ENCODE measurements around the gene MIER1. TPM values are rescaled to one million over a fixed set of nuclear protein-coding genes. Genes with fewer than 3 reads are reported as not detected.
A peak's percentile ranks its signal among the peaks of the same experiment; 100 is the strongest.

MIER1 gene
- polyA plus RNA-seq, 3 donors: 14.0 to 28.0 (median 21.9) TPM

DNA sequence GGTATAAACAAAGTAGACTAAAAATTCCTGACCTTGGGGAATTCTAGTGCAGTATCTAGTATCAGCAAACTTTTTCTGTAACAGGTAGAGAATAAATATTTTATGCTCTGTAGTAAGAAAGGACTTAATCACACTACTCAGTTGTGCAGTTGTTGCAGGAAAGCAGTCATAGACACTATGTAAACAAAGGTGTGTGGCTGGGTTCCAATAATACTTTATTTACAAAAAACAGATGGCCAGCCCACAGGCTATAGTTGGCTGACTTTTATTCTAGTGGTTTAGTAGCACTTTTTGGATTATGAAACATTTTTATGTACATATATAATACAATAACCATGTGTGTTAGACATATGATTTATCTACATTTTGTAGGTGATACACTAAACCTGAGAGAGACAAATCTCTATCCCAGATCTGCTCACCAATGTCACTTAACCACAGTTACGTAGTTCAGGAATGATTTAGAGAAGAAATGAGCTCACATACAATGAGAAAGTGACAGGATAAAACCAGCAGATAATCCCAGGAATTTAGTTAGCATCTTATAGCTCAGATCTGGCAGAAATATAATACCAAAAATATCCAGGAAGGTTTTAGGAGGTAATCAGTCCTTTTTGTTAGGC, 56.1 kb downstream of the MIER1 start:
- TF ChIP-seq, protein P1, sequence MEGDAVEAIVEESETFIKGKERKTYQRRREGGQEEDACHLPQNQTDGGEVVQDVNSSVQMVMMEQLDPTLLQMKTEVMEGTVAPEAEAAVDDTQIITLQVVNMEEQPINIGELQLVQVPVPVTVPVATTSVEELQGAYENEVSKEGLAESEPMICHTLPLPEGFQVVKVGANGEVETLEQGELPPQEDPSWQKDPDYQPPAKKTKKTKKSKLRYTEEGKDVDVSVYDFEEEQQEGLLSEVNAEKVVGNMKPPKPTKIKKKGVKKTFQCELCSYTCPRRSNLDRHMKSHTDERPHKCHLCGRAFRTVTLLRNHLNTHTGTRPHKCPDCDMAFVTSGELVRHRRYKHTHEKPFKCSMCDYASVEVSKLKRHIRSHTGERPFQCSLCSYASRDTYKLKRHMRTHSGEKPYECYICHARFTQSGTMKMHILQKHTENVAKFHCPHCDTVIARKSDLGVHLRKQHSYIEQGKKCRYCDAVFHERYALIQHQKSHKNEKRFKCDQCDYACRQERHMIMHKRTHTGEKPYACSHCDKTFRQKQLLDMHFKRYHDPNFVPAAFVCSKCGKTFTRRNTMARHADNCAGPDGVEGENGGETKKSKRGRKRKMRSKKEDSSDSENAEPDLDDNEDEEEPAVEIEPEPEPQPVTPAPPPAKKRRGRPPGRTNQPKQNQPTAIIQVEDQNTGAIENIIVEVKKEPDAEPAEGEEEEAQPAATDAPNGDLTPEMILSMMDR (IDR thresholded peaks at IDR 0.05): no peak
- Histone ChIP-seq H3K4me1 (ENCODE audit: control insufficient read depth in 1 of 2, insufficient read depth in 2 of 2, low read length in 2 of 2) (peaks cover 0 to 4% of the 10 kb centered on the region in 2 donors), H3K9ac (ENCODE audit: insufficient read depth, low read length, poor library complexity, severe bottlenecking) (no peak overlapping the region), H4K20me1 (ENCODE audit: insufficient read depth, low read length) (peaks cover 17% of the 10 kb centered on the region), H2AFZ (ENCODE audit: insufficient read depth, low read depth, low read length, poor library complexity, severe bottlenecking) (peak overlapping the region; percentile 39), H3K9me3 (replicated peaks in 1 of 2; ENCODE audit: control insufficient read depth in 1 of 2, insufficient read depth in 1 of 2, low read length in 2 of 2) (no peaks in the 10 kb centered on the region), H3K27me3 (ENCODE audit: control insufficient read depth in 2 of 2, insufficient read depth in 2 of 2, low read length in 2 of 2) (no peaks in the 10 kb centered on the region), H3K36me3 (replicated peaks in 1 of 2; ENCODE audit: control insufficient read depth in 1 of 2, insufficient read depth in 2 of 2, low read length in 2 of 2) (peaks cover 94 to 99% of the 10 kb centered on the region in 2 donors), H3K4me3 (replicated peaks in 1 of 3; ENCODE audit: low read depth in 2 of 3, low read length in 3 of 3) (no peak overlapping the region), H3K4me2 (replicated peaks; ENCODE audit: extremely low read depth, low read length, poor library complexity, severe bottlenecking) (peak overlapping the region; percentile 30), H3K27ac (ENCODE audit: low read depth in 1 of 2, low read length in 2 of 2) (peak overlapping the region in 1 of 2 donors; percentile 76), H3K79me2 (ENCODE audit: insufficient read depth, low read length) (peaks cover 4% of the 10 kb centered on the region)
- H3K36me3 Mint-ChIP-seq: peaks cover 42 to 86% of the 10 kb centered on the region in 2 donors
- no CpG with 5 or more reads among the region's 1 CpG for WGBS (ENCODE audit: insufficient coverage)
- peak overlapping the region in 4 of 7 donors; percentile 8 to 85 (median 18) for H3K27ac Mint-ChIP-seq
- H3K27me3 Mint-ChIP-seq (ENCODE audit: low read depth in 3 of 3): no peaks in the 10 kb centered on the region
- DNase-seq: no peak
- intact Hi-C loops (cut with micrococcal nuclease): no loop called here
- no peak overlapping the region for H3K4me3 Mint-ChIP-seq
- peaks cover 8% of the 10 kb centered on the region for H3K4me1 Mint-ChIP-seq
- peaks cover 0 to 2% (median 0%) of the 10 kb centered on the region in 7 donors for H3K9me3 Mint-ChIP-seq

- Histone ChIP-seq H3K4me3 (replicated peaks in 1 of 3; ENCODE audit: low read depth in 2 of 3, low read length in 3 of 3) (peak overlapping the region in 1 of 3 experiments; percentile 19), H3K36me3 (replicated peaks in 1 of 2; ENCODE audit: control insufficient read depth in 1 of 2, insufficient read depth in 2 of 2, low read length in 2 of 2) (peaks cover 96 to 99% of the 10 kb centered on the region in 2 donors), H3K27ac (ENCODE audit: low read depth in 1 of 2, low read length in 2 of 2) (peak overlapping the region in 1 of 2 donors; percentile 76), H3K27me3 (ENCODE audit: control insufficient read depth in 2 of 2, insufficient read depth in 2 of 2, low read length in 2 of 2) (no peaks in the 10 kb centered on the region), H3K4me2 (replicated peaks; ENCODE audit: extremely low read depth, low read length, poor library complexity, severe bottlenecking) (peak overlapping the region; percentile 30), H3K9ac (ENCODE audit: insufficient read depth, low read length, poor library complexity, severe bottlenecking) (peak overlapping the region; percentile 15), H4K20me1 (ENCODE audit: insufficient read depth, low read length) (peaks cover 11% of the 10 kb centered on the region), H2AFZ (ENCODE audit: insufficient read depth, low read depth, low read length, poor library complexity, severe bottlenecking) (peak overlapping the region; percentile 39), H3K79me2 (ENCODE audit: insufficient read depth, low read length) (peaks cover 4% of the 10 kb centered on the region), H3K9me3 (replicated peaks in 1 of 2; ENCODE audit: control insufficient read depth in 1 of 2, insufficient read depth in 1 of 2, low read length in 2 of 2) (no peaks in the 10 kb centered on the region), H3K4me1 (ENCODE audit: control insufficient read depth in 1 of 2, insufficient read depth in 2 of 2, low read length in 2 of 2) (peaks cover 0 to 4% of the 10 kb centered on the region in 2 donors)
- H3K4me1 Mint-ChIP-seq: peaks cover 8% of the 10 kb centered on the region
- no peaks in the 10 kb centered on the region for H3K27me3 Mint-ChIP-seq (ENCODE audit: low read depth in 3 of 3)
- no peak overlapping the region for H3K4me3 Mint-ChIP-seq
- H3K36me3 Mint-ChIP-seq: peaks cover 42 to 83% of the 10 kb centered on the region in 2 donors
- intact Hi-C loops (cut with micrococcal nuclease): no loop called here
- TF ChIP-seq, protein P1 (IDR thresholded peaks at IDR 0.05): no peak
- H3K27ac Mint-ChIP-seq: peak overlapping the region in 2 of 7 donors; percentile 17 to 33
- DNase-seq: no peak
- H3K9me3 Mint-ChIP-seq: peaks cover 0 to 2% (median 0%) of the 10 kb centered on the region in 7 donors
- 40% methylated on average over 1 of the region's 4 CpGs for WGBS (ENCODE audit: insufficient coverage)
Measured at GRCh38 chr1:66981679-66982078, 56.9 kb downstream of the MIER1 start.

All from CD14-positive monocyte (primary cell).